ENCODE measurements around the gene TRIM13. TPM values are rescaled to one million over a fixed set of nuclear protein-coding genes. Genes with fewer than 3 reads are reported as not detected.
A peak's percentile ranks its signal among the peaks of the same experiment; 100 is the strongest.
"Not testable (repeated sequence)": the region's sequence is repeated elsewhere in the genome, so short reads cannot be mapped to it uniquely, and the experiment has no call there.

The TRIM13 gene
- total and polyA plus RNA-seq, 2 of the 13 experiments (the other 11 are each of a cell fraction or from before 2014, with no cell fraction given): 22.0 to 24.4 TPM

DNA sequence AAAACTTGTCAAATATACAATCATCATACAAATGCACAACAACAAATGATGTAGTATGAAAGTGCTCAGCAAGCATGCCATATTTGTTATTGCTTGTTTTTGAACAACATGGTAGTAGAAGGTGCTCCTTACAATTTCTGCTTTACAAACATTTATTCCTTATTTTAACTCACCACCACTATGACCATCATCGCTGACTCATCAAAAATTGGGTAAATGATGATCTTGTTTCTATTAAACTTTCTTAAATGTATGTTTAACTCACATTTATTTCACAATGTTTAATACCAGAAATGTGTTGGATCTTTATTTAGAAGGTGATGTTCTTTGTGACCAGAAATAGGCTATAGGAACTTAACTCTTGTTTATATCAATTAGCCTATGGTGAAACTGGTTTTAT is 63.9 kb downstream of the TRIM13 start:
- WGBS (ENCODE audit: low lambda C conversion rate): 98% methylated on average over 1 of the region's 1 CpG
- intact Hi-C loops (cut with micrococcal nuclease; ENCODE audit: unreplicated experiment) (no loop called here), in situ Hi-C loops (cut with HindIII; ENCODE audit: extremely low pct_ligation_motif_present, low pct_unique_long_range_greater_than_20kb) (no loop called here)
- Histone ChIP-seq H3K36me3 (replicated peaks in 1 of 2; ENCODE audit: control insufficient read depth in 1 of 2, insufficient read depth in 2 of 2, low read length in 2 of 2) (peaks cover 2 to 18% of the 10 kb centered on the region in 2 experiments; a peak in 3 of 5 replicates), H3K9me3 (ENCODE audit: low read length) (no peaks in the 10 kb centered on the region), H3K4me3 (replicated peaks in 1 of 3; ENCODE audit: insufficient read depth in 1 of 3, low read depth in 2 of 3, low read length in 3 of 3) (no peak overlapping the region), H3K4me1 (ENCODE audit: insufficient read depth, low read length) (no peaks in the 10 kb centered on the region), H3K27ac (ENCODE audit: extremely low read length, insufficient read depth, low read length) (no peak overlapping the region), H3K79me2 (ENCODE audit: insufficient read depth, low read length) (peaks cover 17% of the 10 kb centered on the region), H3K27me3 (ENCODE audit: control insufficient read depth in 1 of 2, insufficient read depth in 2 of 2, low read length in 2 of 2) (no peaks in the 10 kb centered on the region; a peak in 1 of 5 replicates), H3K9ac (ENCODE audit: insufficient read depth, low read depth, low read length) (no peak overlapping the region), H3K4me2 (ENCODE audit: low read depth, low read length) (no peak overlapping the region), H2AFZ (ENCODE audit: low read length) (no peak overlapping the region), H4K20me1 (ENCODE audit: insufficient read depth, low read length) (no peaks in the 10 kb centered on the region)
- ChIA-PET POLR2A (no interaction called here), CTCF (ENCODE audit: low intra/inter-chr PET ratio, low total read pairs) (no interaction called here)
- no TSS peak for BruUV-seq (replicated peaks)
- peak; percentile 99 to 100 for TF ChIP-seq MAFK (conservative IDR thresholded peaks at IDR 0.05 in 1 of 2, IDR thresholded peaks at IDR 0.05 in 1 of 2; ENCODE audit: low read length in 2 of 2)
- TF ChIP-seq MAFF (IDR thresholded peaks at IDR 0.05; ENCODE audit: low read depth, low read length): peak; percentile 99
- no peak for TF ChIP-seq ZNF607 (CRISPR knock-in tag; IDR thresholded peaks at IDR 0.05; ENCODE audit: borderline replicate concordance)
- no peak for FAIRE-seq
- no peak for DNase-seq (ENCODE audit: low spot score)
- no peak for ATAC-seq

- peaks cover 25% of the 10 kb centered on the region for H3K79me2 ChIP-seq (ENCODE audit: insufficient read depth, low read length)
- BruUV-seq (replicated peaks); POLR2A ChIA-PET; H3K9me3 ChIP-seq (ENCODE audit: low read length); H3K9ac ChIP-seq (ENCODE audit: insufficient read depth, low read depth, low read length); in situ Hi-C loops (cut with HindIII; ENCODE audit: extremely low pct_ligation_motif_present, low pct_unique_long_range_greater_than_20kb); H3K4me2 ChIP-seq (ENCODE audit: low read depth, low read length); H4K20me1 ChIP-seq (ENCODE audit: insufficient read depth, low read length); ATAC-seq; DNase-seq (ENCODE audit: low spot score); H3K4me1 ChIP-seq (ENCODE audit: insufficient read depth, low read length); H3K4me3 ChIP-seq (replicated peaks in 1 of 3; ENCODE audit: insufficient read depth in 1 of 3, low read depth in 2 of 3, low read length in 3 of 3); FAIRE-seq; intact Hi-C loops (cut with micrococcal nuclease; ENCODE audit: unreplicated experiment); H3K27ac ChIP-seq (ENCODE audit: extremely low read length, insufficient read depth, low read length); H3K27me3 ChIP-seq (ENCODE audit: control insufficient read depth in 1 of 2, insufficient read depth in 2 of 2, low read length in 2 of 2); CTCF ChIA-PET (ENCODE audit: low intra/inter-chr PET ratio, low total read pairs); H2AFZ ChIP-seq (ENCODE audit: low read length): not testable (repeated sequence)
- peaks cover 4 to 29% of the 10 kb centered on the region in 2 experiments; a peak in 4 of 5 replicates for H3K36me3 ChIP-seq (replicated peaks in 1 of 2; ENCODE audit: control insufficient read depth in 1 of 2, insufficient read depth in 2 of 2, low read length in 2 of 2)
- WGBS (ENCODE audit: low lambda C conversion rate): 96% methylated on average over 7 of the region's 7 CpGs
Observed at GRCh38 chr13:50062336-50062735, 65.5 kb downstream of the TRIM13 start.
